Activated T-cell treated with anti-CD3 and anti-CD28 coated beads for 24 hours (primary cell): ENCODE results near the gene ALK.

Experiments
- DNase-seq: peaks from one replicate; pipeline ENCODE4 v3.0.0-alpha.2; 2020; ENCODE audit warnings: low read depth

Gene ALK

GRCh38 chr2:29714333-29714732, 207.1 kb downstream of the ALK start:
- DNase-seq: no peak

DNA sequence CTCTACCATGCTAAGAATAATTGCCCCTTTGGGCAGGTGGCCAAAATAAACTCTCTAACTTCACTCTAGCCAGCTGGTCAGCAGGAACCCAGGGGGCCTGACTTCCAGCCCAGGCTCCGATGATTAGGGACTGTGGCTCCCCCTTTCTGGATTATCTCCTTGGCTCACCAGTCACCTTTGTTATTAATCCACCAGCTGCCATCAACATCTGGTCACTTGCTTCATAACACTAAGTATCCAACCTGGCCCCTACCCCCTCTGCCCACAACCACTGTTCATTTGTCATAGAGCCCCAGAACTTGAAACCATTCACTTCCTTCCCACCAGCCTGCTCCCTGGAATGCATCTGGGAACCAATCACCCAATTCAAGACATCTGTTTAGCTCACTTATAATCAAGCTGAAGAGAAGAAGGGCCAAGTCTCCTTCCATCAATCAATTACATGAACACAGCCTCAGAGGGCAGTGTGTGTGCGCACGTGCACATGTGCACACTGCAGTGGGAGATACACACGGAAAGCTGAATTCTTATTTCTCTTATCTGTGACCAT, 215.1 kb downstream of the ALK start:
- no peak for DNase-seq

DNA sequence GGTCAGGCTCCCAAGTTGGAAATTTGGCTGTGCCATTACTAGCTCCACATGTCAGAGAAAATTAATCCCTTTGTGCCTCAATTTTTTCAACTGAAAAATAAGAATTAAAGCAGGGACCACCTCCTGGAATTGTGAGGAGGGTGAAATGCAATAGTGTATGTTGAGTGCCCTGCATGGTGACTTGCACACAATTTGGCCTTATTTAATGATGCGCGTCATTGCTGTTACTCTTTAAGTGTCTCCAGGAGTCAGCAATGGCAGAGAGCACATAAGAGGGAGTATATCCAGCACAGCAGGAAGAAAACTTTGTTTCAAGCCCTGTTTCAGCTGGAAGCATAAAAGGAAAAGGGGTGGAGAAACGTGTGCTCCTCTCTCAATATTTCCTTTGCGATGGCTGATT, 215.8 kb downstream of the ALK start:
- no peak for DNase-seq

DNA sequence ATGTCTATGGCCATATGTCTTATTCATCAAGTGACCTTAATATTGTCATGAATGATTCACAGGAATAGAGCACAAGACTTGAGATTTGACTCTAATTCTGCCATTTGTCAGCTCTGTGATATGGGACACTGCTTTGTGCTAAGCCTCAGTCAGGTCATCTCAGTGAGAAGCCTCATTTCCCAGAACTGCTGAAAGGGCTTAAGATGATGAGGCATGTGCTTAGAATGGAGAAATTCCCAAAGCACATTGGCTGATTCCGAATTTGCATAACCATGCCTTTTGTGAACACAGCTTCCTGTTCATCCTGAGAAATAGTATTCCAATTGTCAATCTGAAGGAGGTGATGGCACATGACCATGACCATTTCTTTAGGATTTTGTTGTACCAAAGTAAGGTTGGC, 218.1 kb downstream of the ALK start:
- no peak for DNase-seq

- DNase-seq: no peak
These were observed 219.1 kb downstream of the ALK start for GRCh38 chr2:29702276-29702675.

DNA sequence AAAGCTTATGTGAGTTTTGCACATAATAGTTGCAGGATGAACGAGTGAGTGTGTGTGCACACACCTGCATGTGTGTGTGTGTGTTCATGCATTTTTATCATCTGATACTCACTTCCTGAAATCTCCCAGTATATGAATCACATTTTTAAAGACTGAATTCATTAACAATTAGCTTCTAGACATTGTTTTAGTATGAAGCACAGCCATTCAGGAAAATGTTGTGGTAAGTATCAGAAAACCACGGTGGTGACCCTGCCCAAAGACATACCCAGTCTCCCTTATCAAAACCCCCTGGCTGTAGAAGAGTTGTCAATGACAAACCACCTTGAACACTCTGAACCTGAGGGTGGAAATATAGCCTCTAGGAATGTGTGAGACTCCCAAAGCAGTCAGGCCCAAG, 220.8 kb downstream of the ALK start:
- no peak for DNase-seq

GRCh38 chr2:29699045-29699444, 222.3 kb downstream of the ALK start:
- DNase-seq: no peak

DNA sequence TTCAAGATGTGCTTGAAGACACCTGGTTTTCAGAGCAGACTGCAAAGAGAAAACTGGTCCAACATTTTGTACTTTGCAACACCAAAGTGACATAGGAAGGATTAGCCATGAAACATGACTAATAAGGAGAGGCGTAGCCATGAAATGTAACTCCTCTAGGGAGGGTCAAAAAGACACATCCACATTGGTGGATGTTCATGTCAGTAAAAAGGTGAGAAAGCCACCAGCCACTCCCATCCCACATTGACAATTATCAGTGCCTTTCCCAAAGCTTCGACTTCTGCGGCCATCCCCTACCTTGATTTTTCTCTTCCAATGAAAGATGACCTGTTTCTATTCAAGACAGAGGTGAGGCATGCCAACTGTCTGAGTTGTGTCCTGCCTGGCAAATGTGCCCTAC, 223.2 kb downstream of the ALK start:
- DNase-seq: no peak

DNA sequence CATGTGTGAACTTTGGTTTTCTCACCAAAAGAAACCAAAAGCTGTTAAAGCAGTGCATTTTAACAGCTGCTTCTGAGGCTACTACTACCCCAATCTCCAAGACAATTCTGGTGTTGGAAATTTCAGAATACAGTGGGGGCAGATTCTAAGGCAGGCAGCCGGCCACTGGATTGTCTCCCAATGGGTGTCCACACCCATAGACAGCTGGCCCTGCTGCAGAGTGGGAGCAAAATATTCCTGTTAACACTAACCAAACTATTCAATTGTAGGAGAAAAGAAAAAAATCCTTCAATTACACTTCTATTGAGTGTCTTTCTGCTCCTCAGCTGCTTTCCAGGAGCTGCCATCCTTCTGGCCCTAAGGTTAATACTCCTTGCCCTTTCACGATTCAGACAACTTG, 223.7 kb downstream of the ALK start:
- DNase-seq: no peak

- no peak for DNase-seq
These were observed 224.2 kb downstream of the ALK start for GRCh38 chr2:29697181-29697580.

DNA sequence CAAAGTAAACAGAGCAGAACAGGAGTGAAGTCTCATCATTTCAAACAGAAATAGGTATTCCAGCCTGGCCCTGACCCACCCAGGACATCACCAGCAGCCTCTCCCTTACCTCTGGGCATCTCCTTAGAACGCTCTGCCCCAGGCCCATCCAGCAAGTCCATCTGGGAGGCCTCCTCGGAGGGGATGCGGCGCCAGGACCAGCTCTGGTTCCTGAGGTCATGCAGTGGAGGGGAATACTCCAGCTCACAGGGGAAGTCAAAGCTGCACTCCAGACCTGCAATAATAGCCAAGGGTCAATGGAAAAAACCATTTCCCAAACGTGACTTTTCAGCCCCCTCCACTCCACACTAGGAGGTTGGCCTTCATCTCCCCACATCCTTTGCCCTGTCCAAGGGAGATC, 226.6 kb downstream of the ALK start:
- no peak for DNase-seq

DNA sequence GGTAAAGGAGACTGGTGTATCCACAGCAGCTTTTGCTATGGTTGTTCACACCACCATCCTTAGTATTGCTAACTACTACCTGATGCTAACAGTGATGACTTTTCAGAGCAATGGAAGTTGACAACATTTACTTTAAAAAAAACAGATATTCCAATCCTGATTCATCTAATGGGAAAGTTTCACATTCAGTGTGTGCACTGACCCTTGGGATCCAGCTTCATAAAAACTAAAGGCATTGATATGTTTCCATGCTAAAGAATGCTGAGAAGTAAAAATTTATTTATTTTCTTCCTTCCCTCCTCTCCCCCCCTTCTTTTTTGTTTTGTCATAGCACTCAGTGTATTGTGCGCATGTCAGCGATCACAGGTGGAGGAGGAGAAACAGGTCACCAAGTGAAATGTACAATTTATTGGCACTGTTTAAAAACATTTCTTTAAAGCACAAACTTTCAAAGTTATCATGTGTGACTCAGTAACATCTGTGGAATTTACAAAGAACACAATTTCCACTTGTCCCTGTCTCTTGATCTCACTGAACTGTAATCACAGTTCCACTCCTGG, 229.9 kb downstream of the ALK start:
- no peak for DNase-seq

- DNase-seq: no peak
These were observed 231.7 kb downstream of the ALK start for GRCh38 chr2:29689666-29690065.

- no peak for DNase-seq
These were observed 233.0 kb downstream of the ALK start for GRCh38 chr2:29688429-29688828.

- no peak for DNase-seq
These were observed 234.3 kb downstream of the ALK start for GRCh38 chr2:29687121-29687520.

DNA sequence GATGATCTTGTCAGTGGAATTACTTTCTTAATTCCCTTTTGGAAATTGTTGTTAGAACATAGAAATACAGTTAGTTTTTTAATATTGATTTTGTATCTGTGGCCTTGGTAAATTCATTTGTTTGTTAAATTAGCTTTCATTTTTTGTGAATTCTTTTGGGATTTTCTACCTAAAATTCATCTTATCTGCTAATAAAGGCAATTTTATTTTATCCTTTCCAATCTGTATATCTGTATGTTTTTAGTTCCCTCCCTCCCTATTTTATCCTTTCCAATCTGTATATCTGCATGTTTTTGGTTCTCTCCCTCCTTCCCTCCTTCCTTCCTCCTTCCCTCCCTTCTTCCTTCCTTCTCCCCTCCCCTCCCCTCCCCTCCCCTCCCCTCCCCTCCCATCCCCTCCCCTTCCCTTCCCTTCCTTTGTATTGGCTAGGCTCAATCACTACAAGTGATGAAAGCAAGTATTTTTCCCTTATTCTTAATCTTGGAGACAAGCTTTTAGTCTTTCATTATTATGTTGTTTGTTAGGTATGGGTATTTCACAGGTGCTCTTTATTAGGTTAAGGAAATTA, 244.4 kb downstream of the ALK start:
- DNase-seq: no peak

- no peak for DNase-seq
These were observed 256.8 kb downstream of the ALK start for GRCh38 chr2:29664578-29664977.

- DNase-seq: no peak
These were observed 258.1 kb downstream of the ALK start for GRCh38 chr2:29663268-29663667.

GRCh38 chr2:29662861-29663260, 258.5 kb downstream of the ALK start:
- no peak for DNase-seq

DNA sequence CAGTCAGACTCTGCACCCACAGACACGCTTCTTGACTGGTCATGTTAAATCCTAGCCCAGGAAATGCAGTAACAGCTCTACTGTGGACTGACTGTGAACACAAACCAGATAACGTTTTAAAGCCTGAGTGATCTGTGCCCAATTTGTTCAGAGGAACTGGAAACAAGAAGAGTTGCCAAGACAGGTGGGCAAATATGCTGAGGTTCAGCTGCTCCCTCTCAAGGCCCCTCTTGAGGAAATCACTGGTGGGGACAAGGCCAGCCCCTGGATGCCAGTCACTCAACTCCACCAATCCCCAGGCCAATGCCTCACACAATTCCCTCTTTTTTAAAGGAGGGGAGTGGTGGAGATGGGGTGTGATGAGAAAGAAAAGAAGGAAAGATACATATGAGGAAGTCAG, 261.2 kb downstream of the ALK start:
- DNase-seq: no peak

DNA sequence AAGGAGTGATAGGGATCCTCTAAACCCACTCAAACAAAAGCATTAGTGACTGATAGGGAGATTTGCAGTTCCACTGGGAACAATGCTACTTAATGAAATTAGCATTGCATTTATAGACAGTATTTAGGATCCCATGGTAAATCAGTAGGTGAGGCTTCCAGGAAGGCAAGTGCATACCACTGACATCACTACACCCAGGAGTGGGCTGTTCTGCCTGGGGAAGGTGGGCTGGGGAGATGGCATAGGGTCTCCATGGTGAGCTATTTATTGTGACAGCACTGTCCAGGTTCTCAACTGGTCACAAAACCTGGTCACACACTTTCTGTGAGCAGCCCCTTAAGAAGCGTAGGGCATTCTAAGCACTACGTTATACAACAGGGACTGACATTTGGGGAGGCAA, 262.2 kb downstream of the ALK start:
- DNase-seq: no peak

DNA sequence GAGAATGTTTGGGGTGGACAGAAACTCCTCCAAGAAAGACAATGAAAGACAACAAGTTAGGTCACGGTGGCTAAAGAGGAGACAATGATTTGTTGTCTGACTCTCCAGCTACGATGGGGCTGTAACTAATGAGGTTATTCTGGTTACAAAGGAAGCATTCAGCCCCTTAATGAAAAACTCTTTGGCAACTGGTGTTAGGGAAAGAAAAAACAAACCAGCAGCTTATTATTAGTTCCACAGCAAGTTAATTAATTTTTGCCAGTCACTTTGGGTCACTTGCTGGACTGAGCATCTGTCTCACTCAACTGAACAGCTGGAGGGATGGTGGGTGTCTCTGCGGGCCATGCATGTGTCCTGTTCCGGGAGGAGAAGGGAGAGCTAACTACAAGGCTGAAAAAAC, 263.7 kb downstream of the ALK start:
- DNase-seq: no peak

- DNase-seq: no peak
These were observed 265.8 kb downstream of the ALK start for GRCh38 chr2:29655391-29656086.

- DNase-seq: no peak
These were observed 270.7 kb downstream of the ALK start for GRCh38 chr2:29650631-29651097.
